OCI-LY1 (cell line): ENCODE data around the gene PBX3.

Experiments
- H2AFZ ChIP-seq: fragments of 200-600 bp; sonication (generic), shearing (Covaris generic); 2 replicates; pipeline ENCODE4 v1.6.0; 2014; ENCODE audit warnings: antibody characterized with exemption, mild to moderate bottlenecking, low read length
- H3F3A ChIP-seq: fragments of 200-600 bp; sonication (generic), shearing (Covaris generic); 2 replicates; pipeline ENCODE4 v1.6.0; 2014; ENCODE audit warnings: mild to moderate bottlenecking, antibody characterized with exemption, low read length, moderate library complexity; ENCODE audit not compliant: insufficient read depth
- H3K27ac ChIP-seq: fragments of 200-600 bp; sonication (generic); 2 replicates; pipeline ENCODE4 v1.5.1; 2014; ENCODE audit warnings: low read length, mixed run types, mild to moderate bottlenecking, low read depth; ENCODE audit not compliant: poor library complexity, severe bottlenecking
- H3K27me3 ChIP-seq: fragments of 200-600 bp; sonication (generic); 2 replicates; pipeline ENCODE4 v1.6.0; 2014; ENCODE audit warnings: antibody characterized with exemption, mild to moderate bottlenecking, low read length, moderate library complexity; ENCODE audit not compliant: insufficient read depth
- H3K36me3 ChIP-seq: fragments of 200-600 bp; sonication (generic); 2 replicates; pipeline ENCODE4 v1.6.1; 2014; ENCODE audit warnings: mild to moderate bottlenecking, antibody characterized with exemption, low read length, moderate library complexity, mixed read lengths; ENCODE audit not compliant: insufficient read depth
- H3K4me1 ChIP-seq: fragments of 200-600 bp; sonication (generic); 2 replicates; pipeline ENCODE4 v1.5.1; 2014; ENCODE audit warnings: mild to moderate bottlenecking, low read length, moderate library complexity; ENCODE audit not compliant: insufficient read depth, severe bottlenecking
- H3K4me2 ChIP-seq: fragments of 200-600 bp; sonication (generic), shearing (Covaris generic); 2 replicates; pipeline ENCODE4 v1.6.1; 2014; ENCODE audit warnings: low read length
- H3K4me3 ChIP-seq: fragments of 200-600 bp; sonication (generic); 2 replicates; pipeline ENCODE4 v1.5.1; 2014; ENCODE audit warnings: low read length, low read depth, mild to moderate bottlenecking, mixed read lengths; ENCODE audit not compliant: poor library complexity, severe bottlenecking
- H3K79me2 ChIP-seq: fragments of 200-600 bp; shearing (Covaris generic); 2 replicates; pipeline ENCODE4 v1.6.1; 2016; ENCODE audit warnings: mixed run types, low read length, mixed read lengths; ENCODE audit not compliant: insufficient read depth
- H3K9ac ChIP-seq: fragments of 200-600 bp; sonication (generic), shearing (Covaris generic); 2 replicates; pipeline ENCODE4 v1.6.1; 2014; ENCODE audit warnings: mild to moderate bottlenecking, low read length, mixed read lengths
- H3K9me2 ChIP-seq: fragments of 200-600 bp; sonication (generic), shearing (Covaris generic); 2 replicates; pipeline ENCODE4 v1.6.1; 2014; ENCODE audit warnings: low read depth, mild to moderate bottlenecking, low read length, mixed read lengths
- H3K9me3 ChIP-seq: fragments of 200-600 bp; shearing (Covaris generic); 2 replicates; pipeline ENCODE4 v1.6.1; 2014; ENCODE audit warnings: low read length, mixed read lengths
- H4K20me1 ChIP-seq: fragments of 200-600 bp; sonication (generic), shearing (Covaris generic); 2 replicates; pipeline ENCODE4 v1.6.0; 2016; ENCODE audit warnings: mild to moderate bottlenecking, low read length; ENCODE audit not compliant: insufficient read depth
- CTCF ChIP-seq: fragments of 200-600 bp; sonication (generic), shearing (Covaris generic); IDR thresholded peaks from 2 replicates; pipeline ENCODE4 v1.5.1; 2017; ENCODE audit warnings: mild to moderate bottlenecking, antibody characterized with exemption, low read length, moderate library complexity, mixed read lengths
- EZH2 ChIP-seq: fragments of 200-600 bp; sonication (generic), shearing (Covaris generic); IDR thresholded peaks from 2 replicates; pipeline ENCODE4 v1.8.0; 2017; ENCODE audit warnings: borderline replicate concordance, mixed run types, mild to moderate bottlenecking, antibody characterized with exemption, low read length, moderate library complexity, mixed read lengths

PBX3 gene

DNA sequence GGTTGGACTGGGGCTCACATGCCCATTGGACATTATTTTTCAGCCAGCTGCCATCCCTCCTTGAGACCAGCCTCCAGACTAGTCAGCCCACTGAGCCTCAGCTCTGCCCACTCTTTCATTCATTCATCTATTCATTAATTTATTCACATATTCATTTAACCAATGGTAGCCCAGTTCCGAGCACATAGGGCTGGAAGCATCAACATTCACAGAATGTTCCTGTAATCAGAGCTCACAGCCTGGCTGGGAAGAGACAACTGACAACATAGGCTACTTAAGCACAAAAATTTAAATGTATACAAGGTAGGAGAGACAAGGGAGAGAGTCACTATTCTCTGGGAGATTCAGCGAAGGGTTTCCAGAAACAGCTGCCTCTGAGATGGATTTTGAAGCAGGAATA, 17.0 kb upstream of the PBX3 start:
- no peaks in the 10 kb centered on the region for H3K27me3 ChIP-seq
- H3K79me2 ChIP-seq, result no peaks in the 10 kb centered on the region
- no peak overlapping the region for H3K27ac ChIP-seq
- TF ChIP-seq EZH2 (no peak), CTCF (no peak)
- no peaks in the 10 kb centered on the region for H3K9me2 ChIP-seq
- H4K20me1 ChIP-seq, result no peaks in the 10 kb centered on the region
- no peak overlapping the region for H2AFZ ChIP-seq
- H3K9ac ChIP-seq, result no peak overlapping the region
- no peak overlapping the region for H3K4me2 ChIP-seq
- H3F3A ChIP-seq, result no peaks in the 10 kb centered on the region
- no peaks in the 10 kb centered on the region for H3K4me1 ChIP-seq
- H3K9me3 ChIP-seq, result no peaks in the 10 kb centered on the region
- no peaks in the 10 kb centered on the region for H3K36me3 ChIP-seq
- no peak overlapping the region for H3K4me3 ChIP-seq

DNA sequence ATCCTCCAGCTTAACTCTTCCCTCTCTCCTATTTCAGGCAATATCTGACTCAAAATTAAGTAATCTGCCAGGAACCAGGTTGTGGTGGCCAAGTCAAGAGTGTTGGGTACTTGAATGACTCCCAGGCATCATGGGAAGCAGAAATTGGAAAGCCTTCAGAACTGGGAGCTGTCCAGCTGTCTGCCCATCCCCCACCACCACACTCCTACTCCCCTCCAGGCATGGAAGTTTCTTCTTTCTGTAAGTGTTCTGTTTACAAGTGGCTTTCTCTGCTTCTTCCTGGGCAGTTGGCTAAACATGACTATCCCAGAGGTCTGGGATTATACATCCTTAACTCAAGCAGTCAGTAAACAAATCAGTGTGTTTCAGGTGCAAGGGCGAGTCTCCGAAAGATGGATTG, 14.6 kb upstream of the PBX3 start:
- no peaks in the 10 kb centered on the region for H3K79me2 ChIP-seq
- H3K9me2 ChIP-seq, result no peaks in the 10 kb centered on the region
- no peaks in the 10 kb centered on the region for H3F3A ChIP-seq
- H3K4me2 ChIP-seq, result no peak overlapping the region
- no peak for TF ChIP-seq CTCF
- TF ChIP-seq EZH2, result no peak
- H3K9ac ChIP-seq, result no peak overlapping the region
- no peaks in the 10 kb centered on the region for H3K27me3 ChIP-seq
- no peaks in the 10 kb centered on the region for H3K36me3 ChIP-seq
- H4K20me1 ChIP-seq, result no peaks in the 10 kb centered on the region
- no peaks in the 10 kb centered on the region for H3K4me1 ChIP-seq
- H3K4me3 ChIP-seq, result no peak overlapping the region
- no peaks in the 10 kb centered on the region for H3K9me3 ChIP-seq
- no peak overlapping the region for H3K27ac ChIP-seq
- no peak overlapping the region for H2AFZ ChIP-seq

GRCh38 chr9:125739436-125739835, 7.7 kb upstream of the PBX3 start:
- Histone ChIP-seq H3F3A (no peaks in the 10 kb centered on the region), H3K36me3 (no peaks in the 10 kb centered on the region), H3K9ac (no peak overlapping the region), H3K4me1 (no peaks in the 10 kb centered on the region), H3K4me3 (no peak overlapping the region), H4K20me1 (no peaks in the 10 kb centered on the region), H3K27me3 (no peaks in the 10 kb centered on the region), H3K79me2 (no peaks in the 10 kb centered on the region), H3K9me2 (no peaks in the 10 kb centered on the region), H3K9me3 (no peaks in the 10 kb centered on the region), H3K4me2 (no peak overlapping the region), H3K27ac (no peak overlapping the region), H2AFZ (no peak overlapping the region)
- TF ChIP-seq CTCF (no peak), EZH2 (no peak)
